HG03025 (cell line): ENCODE data around the gene AMMECR1.
"Not testable (repeated sequence)": the region's sequence is repeated elsewhere in the genome, so short reads cannot be mapped to it uniquely, and the experiment has no call there.

Experiments used
- ATAC-seq: cut with Tn5 transposase; IDR thresholded peaks from one replicate; pipeline ENCODE4 v1.9.1; 2021; ENCODE audit warnings: mild to moderate bottlenecking, moderate library complexity; ENCODE audit not compliant: unreplicated experiment, low FRiP score

Gene AMMECR1

DNA sequence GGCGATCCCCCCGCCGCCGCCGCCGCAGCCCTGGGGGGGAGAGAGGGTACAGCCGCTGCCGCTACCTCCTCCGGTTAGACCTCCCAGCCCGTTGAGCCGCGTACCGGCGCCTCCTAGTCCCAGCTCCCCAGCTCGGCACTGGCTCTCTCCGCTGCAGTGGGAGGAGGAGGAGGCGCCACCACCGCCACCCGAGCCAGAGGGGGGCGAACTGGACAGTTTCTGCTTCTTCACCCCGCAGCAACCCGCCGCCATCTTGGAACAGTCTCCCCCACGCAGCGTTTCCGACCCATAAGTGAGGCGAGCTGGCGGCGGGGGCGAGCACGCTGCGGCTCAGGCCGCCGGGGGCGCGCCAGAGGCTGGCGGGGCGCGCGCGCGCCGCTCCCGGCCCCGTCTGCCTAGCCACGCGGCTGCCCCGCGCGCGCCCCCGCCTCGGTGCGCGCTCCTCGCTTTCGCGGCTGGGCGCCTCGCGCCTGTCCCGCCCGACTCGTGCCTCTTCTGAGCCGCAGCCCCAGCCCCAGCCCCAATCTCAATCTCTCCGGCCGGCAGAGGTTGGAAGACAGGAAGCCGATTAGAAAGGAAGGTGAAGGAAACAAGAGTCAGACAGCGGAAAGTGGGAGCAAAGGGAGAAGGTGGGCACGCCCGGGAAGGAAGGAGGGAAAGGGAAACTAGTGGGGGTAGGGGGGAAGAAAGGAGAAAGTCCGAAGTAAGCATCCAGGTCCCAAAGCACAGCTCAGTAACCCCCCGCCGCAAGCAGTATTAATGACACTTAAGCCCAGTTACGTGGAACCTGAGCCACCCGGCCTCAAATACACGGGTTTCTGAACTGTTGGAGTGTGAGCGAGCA lies at the start of gene AMMECR1:
Gene AMMECR1 (minus strand): TSS at position 266 of the 844 bp plus-strand sequence. CDS start 14 bp downstream, at position 252.
- ATAC-seq, result peak; percentile 74

DNA sequence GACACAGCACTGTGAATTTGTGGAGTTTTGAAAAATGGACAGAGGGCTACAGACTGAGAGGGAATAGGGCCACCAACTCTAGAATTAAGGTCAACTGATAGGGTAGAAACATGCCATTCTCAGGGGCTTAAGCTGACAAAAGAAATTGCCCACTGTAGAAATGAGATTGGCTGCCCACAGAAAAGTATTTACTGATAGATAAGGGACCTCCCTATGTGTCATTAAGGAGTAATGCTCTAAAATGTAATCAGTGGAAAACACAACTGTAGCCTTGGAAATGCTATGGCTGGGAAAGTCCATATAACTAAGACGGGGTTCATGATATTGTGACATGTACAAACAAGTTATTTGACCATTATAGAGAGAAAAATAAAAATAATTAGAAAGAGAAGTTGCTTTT lies 45.4 kb upstream of the AMMECR1 start:
- no peak for ATAC-seq

DNA sequence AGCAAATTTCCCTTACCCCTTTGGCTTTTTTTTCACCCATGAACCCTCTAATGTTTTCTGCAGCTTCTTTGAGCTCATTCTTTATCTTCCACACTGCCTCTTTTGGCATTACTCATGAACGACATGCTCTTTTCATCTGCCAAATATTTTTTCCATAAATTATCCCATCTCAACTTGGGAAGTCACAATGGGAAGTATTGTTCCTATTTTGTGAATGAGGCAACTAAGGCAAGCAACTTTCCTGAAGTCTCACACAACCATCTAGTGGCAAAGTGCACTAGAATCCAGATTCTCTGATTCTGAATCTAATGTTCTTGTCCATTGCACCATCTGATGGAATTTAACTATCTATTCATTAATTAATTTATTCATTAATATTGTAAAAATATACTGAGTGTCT lies 41.4 kb upstream of the AMMECR1 start:
- ATAC-seq, result no peak

DNA sequence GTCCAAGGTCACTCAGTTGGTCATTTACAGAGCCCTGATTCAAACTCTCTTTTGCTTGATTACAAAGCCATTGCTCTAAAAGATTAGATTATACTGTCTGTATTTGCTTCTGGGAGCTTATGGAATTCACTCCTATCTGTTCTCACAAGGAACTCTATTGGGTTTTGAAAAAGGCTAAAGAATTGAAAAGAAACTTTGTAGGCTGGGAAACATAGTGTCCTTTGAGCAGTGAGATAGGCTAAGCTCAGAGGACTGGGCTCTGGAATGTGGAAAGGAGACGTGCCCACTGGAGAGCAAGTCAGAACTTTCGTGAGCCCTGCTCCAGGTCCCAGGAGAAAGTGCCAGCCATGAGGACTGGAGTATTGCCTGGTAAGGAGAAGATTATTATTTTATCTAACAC lies 40.7 kb upstream of the AMMECR1 start, which contains the start of gene RTL9:
Gene RTL9 (plus strand): TSS at position 301 of the 400 bp plus-strand sequence. CDS start 91,770 bp downstream, outside the sequence.
- ATAC-seq, result no peak

GRCh38 chrX:110346681-110347080 lies 28.8 kb upstream of the AMMECR1 start:
- no peak for ATAC-seq

GRCh38 chrX:110341189-110342035 lies 23.5 kb upstream of the AMMECR1 start:
- ATAC-seq, result no peak

- ATAC-seq, result no peak
Observed at GRCh38 chrX:110338935-110339334, 21.1 kb upstream of the AMMECR1 start.

- not testable (repeated sequence) for ATAC-seq
Observed at GRCh38 chrX:110333458-110333857, 15.6 kb upstream of the AMMECR1 start.

DNA sequence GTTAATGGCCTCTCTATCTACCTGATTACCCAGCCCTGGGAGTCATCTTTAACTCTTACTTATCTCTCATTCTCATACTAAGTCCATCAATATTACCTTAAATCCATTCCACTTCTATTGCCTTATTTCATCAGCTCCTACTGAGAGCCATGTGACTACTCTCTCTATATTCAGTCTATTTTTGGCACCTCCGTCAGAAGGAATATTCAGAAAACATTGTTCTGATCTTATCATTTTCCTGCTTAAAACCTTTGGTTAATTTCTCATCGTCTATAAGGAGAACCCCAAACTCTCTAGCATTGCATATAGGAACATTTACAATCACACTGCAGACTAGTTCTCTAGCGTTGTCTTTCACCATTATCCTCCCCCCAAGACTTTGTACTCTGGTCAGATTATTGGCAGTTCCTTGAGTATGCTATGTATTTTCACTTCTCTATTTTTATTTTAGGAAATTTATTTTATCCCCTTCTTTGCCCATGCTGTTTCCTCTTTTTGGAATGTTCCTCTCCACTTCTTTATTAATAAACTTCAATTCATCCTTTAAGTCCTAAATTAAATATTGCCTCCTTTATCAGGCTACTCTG lies 13.7 kb upstream of the AMMECR1 start:
- ATAC-seq, result no peak

- ATAC-seq, result not testable (repeated sequence)
Observed at GRCh38 chrX:110328613-110329012, 10.7 kb upstream of the AMMECR1 start.

DNA sequence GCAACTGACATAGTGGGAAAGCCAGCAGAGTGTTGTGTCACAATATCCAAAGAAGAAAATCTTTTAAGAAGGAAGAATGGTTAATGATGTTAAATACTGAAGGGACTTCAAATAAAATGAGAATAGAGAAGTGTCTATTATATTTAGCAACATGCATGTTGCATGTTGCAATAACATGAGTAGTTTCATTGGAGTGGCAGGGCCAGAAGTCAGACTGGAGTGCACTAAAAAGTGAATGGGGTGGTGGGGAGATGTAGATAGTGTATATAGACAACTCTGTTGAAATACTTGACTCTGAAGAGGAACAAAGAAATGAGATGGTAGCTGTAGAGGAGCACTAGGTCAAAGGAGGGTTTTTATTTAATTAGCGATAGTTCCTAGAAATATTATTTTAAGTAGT lies 9.5 kb upstream of the AMMECR1 start:
- ATAC-seq, result no peak

GRCh38 chrX:110326712-110327111 lies 8.8 kb upstream of the AMMECR1 start:
- no peak for ATAC-seq

DNA sequence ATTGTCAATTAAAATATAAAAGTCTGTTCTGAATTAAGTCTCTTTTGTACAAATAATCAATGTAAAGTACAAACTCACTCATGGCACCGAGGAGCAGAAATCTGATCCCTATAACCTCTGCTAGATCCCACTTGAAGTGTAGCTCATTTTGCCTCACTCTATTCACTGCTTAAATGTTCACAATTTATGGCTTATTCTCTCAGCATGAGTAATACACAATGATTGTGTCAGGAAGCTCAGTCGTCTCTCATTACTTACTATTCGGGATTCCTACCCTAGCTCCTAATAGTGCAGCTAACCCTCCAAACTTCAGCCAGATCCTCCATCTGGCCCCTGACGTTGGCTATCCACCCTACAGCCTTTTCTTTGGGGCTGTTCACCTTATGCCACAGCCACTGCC lies 4.7 kb upstream of the AMMECR1 start:
- no peak for ATAC-seq

GRCh38 chrX:110321670-110322069 lies 3.8 kb upstream of the AMMECR1 start:
- ATAC-seq, result no peak

- ATAC-seq, result no peak
Observed at GRCh38 chrX:110321081-110321480, 3.2 kb upstream of the AMMECR1 start.

GRCh38 chrX:110320381-110320987 lies 2.6 kb upstream of the AMMECR1 start:
- no peak for ATAC-seq

DNA sequence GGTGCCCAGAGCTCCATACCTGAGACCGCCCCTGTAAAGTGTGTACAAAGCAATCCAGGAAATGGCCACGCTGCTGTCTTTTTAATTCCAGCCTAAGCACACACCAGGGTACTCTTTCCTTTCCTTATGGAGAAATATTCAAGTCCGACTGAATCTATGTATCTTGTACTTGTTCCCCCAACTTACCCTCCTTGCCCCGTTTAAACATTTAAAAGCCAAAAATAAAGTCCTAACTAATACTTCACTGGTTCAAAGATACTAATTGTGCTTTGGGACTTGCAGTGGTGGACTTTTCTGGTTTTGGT lies 731 bp upstream of the AMMECR1 start:
- ATAC-seq, result no peak

DNA sequence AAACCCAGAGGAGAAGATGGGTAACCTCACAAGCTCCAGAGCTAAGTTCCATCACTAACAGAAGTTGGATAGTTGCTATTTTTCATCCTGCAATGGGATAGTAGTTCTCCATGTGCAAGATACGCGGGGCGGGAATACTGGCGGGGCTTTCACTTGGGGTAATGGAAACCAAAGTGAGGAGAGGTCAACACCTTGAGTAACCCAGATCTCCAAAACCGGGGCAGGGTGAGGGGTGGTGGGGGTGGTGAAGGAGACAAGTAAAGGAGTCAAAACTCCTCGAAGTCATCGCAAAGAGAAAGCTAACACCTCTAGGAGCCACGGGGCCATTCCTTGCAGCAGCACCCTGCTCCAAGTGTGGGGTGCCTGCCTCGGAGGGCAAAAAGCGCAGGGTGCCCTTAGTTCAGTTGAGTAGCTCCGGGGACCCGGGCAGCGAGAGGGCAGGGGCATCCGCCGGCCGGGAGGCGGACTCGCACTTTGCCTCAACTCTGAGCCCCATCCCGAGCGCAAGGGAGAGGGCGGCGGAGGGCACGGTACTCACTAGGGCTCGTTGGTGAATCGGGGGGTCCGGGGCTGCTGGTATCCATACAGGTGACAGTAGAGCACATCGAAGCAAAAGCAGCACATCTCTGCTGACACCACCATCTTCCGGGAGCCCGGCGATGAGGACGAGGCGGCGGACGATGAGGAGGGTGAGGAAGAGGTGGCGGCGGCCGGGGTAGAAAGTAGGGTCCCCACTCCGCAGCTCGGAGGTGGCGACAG lies 645 bp downstream of the AMMECR1 start:
- ATAC-seq, result peak; percentile 19

DNA sequence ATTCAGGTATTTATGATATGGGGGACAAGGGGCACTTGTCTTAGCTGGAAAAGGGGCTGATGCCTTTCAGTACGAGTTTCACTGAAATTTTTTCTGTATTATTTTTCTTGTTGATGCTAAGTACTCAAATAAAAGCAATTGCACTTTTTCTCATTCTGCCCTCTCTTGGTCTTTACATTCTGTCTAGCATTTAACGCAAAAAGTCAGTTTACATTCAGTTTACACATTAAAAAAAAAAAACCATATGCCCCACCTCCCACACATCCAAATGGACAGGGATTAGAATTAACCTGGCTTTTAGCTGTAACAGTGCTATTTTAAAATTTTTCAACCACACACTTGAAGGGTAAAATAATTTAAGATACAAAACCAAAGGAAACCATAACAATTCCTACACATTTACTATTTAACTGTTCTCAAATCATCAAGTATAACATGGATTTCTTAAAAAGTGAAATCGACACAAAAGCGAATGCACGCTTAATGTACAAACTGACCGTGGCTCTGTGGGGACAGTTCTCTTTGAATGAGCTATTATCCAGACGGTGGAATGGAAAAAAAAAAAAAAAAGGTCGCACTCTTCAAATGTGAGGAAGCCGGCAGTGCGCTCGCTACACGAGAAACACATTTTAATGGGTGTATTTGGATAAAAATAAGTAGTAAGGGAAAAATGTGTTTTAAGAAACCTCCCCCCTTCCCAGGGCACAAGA lies 1.4 kb downstream of the AMMECR1 start:
- no peak for ATAC-seq
